Mesenchymal stem cell (in vitro differentiated cells and primary cell): ENCODE results near the gene CHCHD6.

ENCODE experiments used
- DNase-seq: peaks from one replicate; pipeline ENCODE4 v3.0.0-alpha.2; 2013
- H2AFZ ChIP-seq: one replicate; pipeline ENCODE4 v1.6.1; 2013; ENCODE audit warnings: low read depth, mild to moderate bottlenecking, control low read depth, inconsistent platforms, low read length, moderate library complexity
- H2AK5ac ChIP-seq: 2 replicates; pipeline ENCODE4 v1.6.1; 2013; ENCODE audit warnings: low read length, moderate library complexity, mild to moderate bottlenecking, inconsistent platforms; ENCODE audit not compliant: severe bottlenecking
- H2BK120ac ChIP-seq: one replicate; pipeline ENCODE4 v1.6.1; 2013; ENCODE audit warnings: low read depth, mild to moderate bottlenecking, inconsistent platforms, low read length, moderate library complexity
- H2BK12ac ChIP-seq, 2 experiments: one replicate each; pipeline ENCODE4 v1.6.1; 2013; ENCODE audit warnings: inconsistent platforms in 2 of 2, low read length in 2 of 2, mild to moderate bottlenecking in 2 of 2, moderate library complexity in 2 of 2, control low read depth in 1 of 2
- H2BK15ac ChIP-seq: one replicate; pipeline ENCODE4 v1.6.1; 2013; ENCODE audit warnings: mild to moderate bottlenecking, low read depth, inconsistent platforms; ENCODE audit not compliant: poor library complexity, severe bottlenecking
- H2BK5ac ChIP-seq: 2 replicates; pipeline ENCODE4 v1.6.1; 2013; ENCODE audit warnings: low read depth, mild to moderate bottlenecking, low read length, control low read depth, inconsistent platforms; ENCODE audit not compliant: poor library complexity, severe bottlenecking
- H3K14ac ChIP-seq, 2 experiments: one replicate each; pipeline ENCODE4 v1.6.1; 2013; ENCODE audit warnings: inconsistent platforms in 2 of 2, low read length in 2 of 2, control low read depth in 1 of 2, mild to moderate bottlenecking in 1 of 2, moderate library complexity in 1 of 2
- H3K18ac ChIP-seq, 2 experiments: one replicate each; pipeline ENCODE4 v1.6.1; 2013; ENCODE audit warnings: inconsistent platforms in 2 of 2, low read length in 2 of 2, control low read depth in 1 of 2, low read depth in 1 of 2, mild to moderate bottlenecking in 1 of 2
- H3K23ac ChIP-seq, 2 experiments: one replicate each; pipeline ENCODE4 v1.6.1; 2013; ENCODE audit warnings: inconsistent platforms in 2 of 2, low read length in 2 of 2, mild to moderate bottlenecking in 2 of 2, moderate library complexity in 2 of 2, control low read depth in 1 of 2
- H3K27ac ChIP-seq: 2 replicates; pipeline ENCODE4 v1.5.1; 2013; ENCODE audit warnings: mild to moderate bottlenecking, moderate library complexity, low read length, control low read depth, inconsistent platforms; ENCODE audit not compliant: poor library complexity, severe bottlenecking
- H3K27me3 ChIP-seq, 2 experiments: 2 replicates each; pipeline versions ENCODE4 v1.6.1 to v1.7.0; 2013; ENCODE audit warnings: low read length in 2 of 2, mild to moderate bottlenecking in 2 of 2, moderate library complexity in 2 of 2, control low read depth in 1 of 2, inconsistent platforms in 1 of 2; ENCODE audit not compliant: control insufficient read depth in 1 of 2, insufficient read depth in 1 of 2
- H3K36me3 ChIP-seq, 2 experiments: 2 replicates each; pipeline versions ENCODE4 v1.6.1 to v1.7.0; 2013; ENCODE audit warnings: low read length in 2 of 2, control low read depth in 1 of 2, inconsistent platforms in 1 of 2, low read depth in 1 of 2, mild to moderate bottlenecking in 1 of 2; ENCODE audit not compliant: insufficient read depth in 2 of 2, control insufficient read depth in 1 of 2
- H3K4ac ChIP-seq, 2 experiments: one replicate each; pipeline ENCODE4 v1.6.1; 2013; ENCODE audit warnings: inconsistent platforms in 2 of 2, low read length in 2 of 2, mild to moderate bottlenecking in 2 of 2, moderate library complexity in 2 of 2, control low read depth in 1 of 2, low read depth in 1 of 2
- H3K4me1 ChIP-seq: 2 replicates; pipeline ENCODE4 v1.6.1; 2013; ENCODE audit warnings: low read depth, low read length, control low read depth; ENCODE audit not compliant: control insufficient read depth, insufficient read depth
- H3K4me2 ChIP-seq: 2 replicates; pipeline ENCODE4 v1.6.1; 2013; ENCODE audit warnings: low read length, mild to moderate bottlenecking, inconsistent platforms; ENCODE audit not compliant: poor library complexity, severe bottlenecking
- H3K4me3 ChIP-seq, 2 experiments: 2 replicates each; pipeline versions ENCODE4 v1.5.1 to v1.7.0; 2013; ENCODE audit warnings: low read length in 2 of 2, mild to moderate bottlenecking in 2 of 2, control low read depth in 1 of 2, low read depth in 1 of 2; ENCODE audit not compliant: insufficient read depth in 1 of 2
- H3K79me1 ChIP-seq: replicated peaks from 2 replicates; pipeline ENCODE4 v1.6.1; 2013; ENCODE audit warnings: mild to moderate bottlenecking, control low read depth, low read length, inconsistent platforms; ENCODE audit not compliant: poor library complexity, severe bottlenecking
- H3K9ac ChIP-seq: 2 replicates; pipeline ENCODE4 v1.7.0; 2013; ENCODE audit warnings: mild to moderate bottlenecking, low read length, moderate library complexity
- H3K9me3 ChIP-seq: 2 replicates; pipeline ENCODE4 v1.7.0; 2013; ENCODE audit warnings: mild to moderate bottlenecking, low read length; ENCODE audit not compliant: control insufficient read depth
- H4K8ac ChIP-seq: one replicate; pipeline ENCODE4 v1.6.1; 2013; ENCODE audit warnings: inconsistent platforms, mild to moderate bottlenecking, low read length, moderate library complexity
- H4K91ac ChIP-seq: one replicate; pipeline ENCODE4 v1.6.1; 2013; ENCODE audit warnings: mild to moderate bottlenecking, low read length, inconsistent platforms
- WGBS: methylation state at CpG from one replicate; pipeline ENCODE4 v1.1.7; 2013; ENCODE audit warnings: mixed read lengths; 5-methylcytosine and 5-hydroxymethylcytosine counted together

CHCHD6 gene

DNA sequence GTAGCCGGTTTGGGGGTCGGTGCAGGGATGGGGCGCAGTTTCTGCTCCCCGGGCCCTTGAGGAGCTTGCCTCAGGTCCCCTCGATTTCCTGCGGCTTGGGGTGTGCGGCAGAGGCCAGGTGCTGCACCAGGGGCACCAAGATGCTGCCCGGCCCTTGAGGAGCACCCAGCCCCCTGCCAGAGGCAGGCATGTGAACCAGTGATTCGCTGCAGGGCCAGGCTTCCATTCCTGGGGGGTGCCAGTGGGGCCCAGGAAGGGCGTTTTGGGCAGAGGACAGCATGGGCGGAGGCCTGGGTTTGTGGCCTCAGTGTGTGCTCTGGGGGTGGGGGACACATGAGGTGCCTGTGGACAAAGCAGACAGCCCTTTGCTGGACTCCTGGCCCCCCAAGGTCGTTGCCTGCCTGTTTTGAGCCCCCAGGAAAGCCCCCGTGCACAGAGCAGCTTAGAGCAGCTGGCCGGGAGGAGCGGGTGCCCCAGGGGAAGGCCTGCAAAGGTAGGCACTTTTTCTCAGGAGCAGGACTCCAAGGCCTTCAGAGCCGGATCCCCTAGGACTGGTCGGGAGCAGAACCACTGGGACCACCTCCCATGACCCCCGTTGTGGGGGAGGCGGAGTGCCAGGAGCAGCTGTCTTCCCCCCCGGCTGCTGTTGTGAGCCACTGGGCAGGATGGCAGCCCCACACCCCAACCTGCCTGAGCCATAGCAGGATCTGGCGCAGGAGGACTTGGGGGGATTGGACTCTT lies 280.5 kb downstream of the CHCHD6 start:
- H2BK15ac ChIP-seq, result no peak overlapping the region

DNA sequence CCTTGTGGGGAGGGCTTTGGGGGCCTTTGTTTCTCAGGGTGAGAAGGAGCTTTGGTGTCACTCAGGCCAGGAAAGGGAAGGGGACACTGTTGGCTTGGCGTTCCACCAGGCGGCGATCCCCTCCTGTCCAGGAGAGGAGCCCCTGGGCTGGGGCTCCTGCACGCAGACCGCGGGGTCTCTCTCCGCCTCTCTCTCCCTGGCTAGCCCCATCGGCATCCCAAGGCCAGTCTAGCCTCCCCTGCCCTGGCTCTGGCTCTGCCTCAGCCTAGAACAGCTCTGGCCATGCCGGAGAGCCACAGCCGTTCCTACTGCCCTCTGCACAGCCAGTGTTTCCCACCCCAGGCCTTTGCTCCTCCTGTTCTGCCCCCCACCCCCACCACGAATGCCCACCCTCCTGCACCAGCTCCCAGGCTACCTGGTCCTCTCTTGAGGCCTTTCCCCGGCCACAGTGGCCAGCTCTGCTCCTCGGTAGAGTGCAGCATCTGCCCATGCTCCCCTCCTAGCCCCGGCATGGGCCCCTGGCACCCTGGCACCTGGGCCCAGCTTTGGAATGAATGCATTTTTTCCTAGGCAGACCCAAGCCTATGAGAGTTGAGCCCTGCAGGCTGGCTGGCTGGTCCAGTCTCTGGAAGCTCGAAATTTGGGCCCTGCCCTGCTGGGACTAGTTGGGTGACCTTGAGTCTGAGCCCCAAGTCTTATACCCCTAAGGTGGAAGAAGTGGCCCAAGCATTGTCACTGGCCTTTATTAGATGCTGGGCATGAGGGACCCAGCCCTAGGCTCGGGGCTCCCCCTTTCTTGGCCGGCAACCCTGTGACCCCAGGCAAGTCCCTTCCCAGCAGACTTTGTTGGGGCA lies 281.3 kb downstream of the CHCHD6 start:
- DNase-seq, result no peak
- H3K4ac ChIP-seq, result peak overlapping the region in 1 of 2 experiments; percentile 5
- H3K9ac ChIP-seq, result peak overlapping the region; percentile 83
- H3K27me3 ChIP-seq, result no peaks in the 10 kb centered on the region
- H3K36me3 ChIP-seq, result peaks cover 19 to 36% of the 10 kb centered on the region in 2 experiments
- no peak overlapping the region for H2BK120ac ChIP-seq
- no peak overlapping the region for H3K27ac ChIP-seq
- no peak overlapping the region for H3K23ac ChIP-seq
- H2AK5ac ChIP-seq, result no peak overlapping the region
- no peak overlapping the region for H2BK12ac ChIP-seq
- no peak overlapping the region for H2AFZ ChIP-seq
- H2BK5ac ChIP-seq, result no peak overlapping the region
- no peak overlapping the region for H4K8ac ChIP-seq
- peak overlapping the region; percentile 49 for H4K91ac ChIP-seq
- H2BK15ac ChIP-seq, result no peak overlapping the region
- H3K4me2 ChIP-seq, result no peak overlapping the region
- no peak overlapping the region for H3K14ac ChIP-seq
- 85% methylated on average over 17 of the region's 17 CpGs for WGBS
- peaks cover 16% of the 10 kb centered on the region for H3K79me1 ChIP-seq
- peaks cover 42% of the 10 kb centered on the region for H3K4me1 ChIP-seq
- H3K18ac ChIP-seq, result peak overlapping the region in 1 of 2 experiments; percentile 73
- peak overlapping the region in 1 of 2 experiments; percentile 86 for H3K4me3 ChIP-seq
- H3K9me3 ChIP-seq, result no peaks in the 10 kb centered on the region

More for the DNA sequence above, 280.5 kb downstream of the CHCHD6 start:
- Histone ChIP-seq H3K18ac (peak overlapping the region; percentile 10 to 73), H3K4me2 (peak overlapping the region; percentile 86), H2BK12ac (no peak overlapping the region), H3K14ac (peak overlapping the region in 1 of 2 experiments; percentile 18), H3K4me1 (peaks cover 42% of the 10 kb centered on the region), H3K4me3 (peak overlapping the region; percentile 86 to 87), H3K9me3 (no peaks in the 10 kb centered on the region), H3K79me1 (peaks cover 10% of the 10 kb centered on the region), H3K27me3 (no peaks in the 10 kb centered on the region), H4K8ac (no peak overlapping the region), H3K23ac (peak overlapping the region in 1 of 2 experiments; percentile 84), H2BK5ac (no peak overlapping the region), H2AK5ac (no peak overlapping the region), H2BK120ac (no peak overlapping the region), H4K91ac (peak overlapping the region; percentile 49), H2AFZ (no peak overlapping the region), H3K27ac (no peak overlapping the region), H3K9ac (peak overlapping the region; percentile 83), H3K36me3 (peaks cover 11 to 28% of the 10 kb centered on the region in 2 experiments), H3K4ac (peak overlapping the region in 1 of 2 experiments; percentile 73)
- WGBS, result 62% methylated on average over 21 of the region's 21 CpGs
- no peak for DNase-seq

DNA sequence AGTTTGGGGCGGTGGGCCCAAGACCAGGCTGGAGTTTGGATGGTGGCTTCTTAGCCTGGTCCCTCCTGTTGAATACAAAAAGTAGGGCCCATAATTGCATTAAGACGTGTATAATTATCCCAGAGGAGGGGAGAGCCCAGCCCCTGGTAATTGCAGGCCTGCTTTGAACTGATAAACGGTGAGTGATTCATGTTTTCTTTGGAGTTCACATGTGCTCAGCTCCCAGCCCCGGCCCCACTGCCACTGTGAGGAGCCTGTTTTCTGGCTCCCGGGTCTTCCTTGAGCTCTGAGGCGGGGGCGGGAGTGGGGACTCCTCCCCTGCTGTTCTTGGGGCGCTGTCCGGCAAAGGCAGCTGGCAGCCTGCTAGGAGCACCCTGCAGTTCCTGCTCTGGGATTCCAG lies 282.0 kb downstream of the CHCHD6 start:
- no peak overlapping the region for H4K91ac ChIP-seq
- H2BK15ac ChIP-seq, result no peak overlapping the region
- no peak overlapping the region for H2BK12ac ChIP-seq
- no peak overlapping the region for H2BK5ac ChIP-seq
- H3K4ac ChIP-seq, result no peak overlapping the region
- H3K4me1 ChIP-seq, result peaks cover 42% of the 10 kb centered on the region
- H4K8ac ChIP-seq, result no peak overlapping the region
- H3K18ac ChIP-seq, result no peak overlapping the region
- no peak overlapping the region for H3K27ac ChIP-seq
- DNase-seq, result no peak
- H3K36me3 ChIP-seq, result peaks cover 25 to 42% of the 10 kb centered on the region in 2 experiments
- H3K14ac ChIP-seq, result no peak overlapping the region
- peak overlapping the region in 1 of 2 experiments; percentile 62 for H3K23ac ChIP-seq
- no peak overlapping the region for H2BK120ac ChIP-seq
- H3K9me3 ChIP-seq, result no peaks in the 10 kb centered on the region
- H3K4me2 ChIP-seq, result no peak overlapping the region
- WGBS, result 55% methylated on average over 9 of the region's 9 CpGs
- H3K4me3 ChIP-seq, result peak overlapping the region in 1 of 2 experiments; percentile 86
- no peak overlapping the region for H2AK5ac ChIP-seq
- H3K79me1 ChIP-seq, result peaks cover 20% of the 10 kb centered on the region
- H3K27me3 ChIP-seq, result no peaks in the 10 kb centered on the region
- peak overlapping the region; percentile 38 for H3K9ac ChIP-seq
- no peak overlapping the region for H2AFZ ChIP-seq

DNA sequence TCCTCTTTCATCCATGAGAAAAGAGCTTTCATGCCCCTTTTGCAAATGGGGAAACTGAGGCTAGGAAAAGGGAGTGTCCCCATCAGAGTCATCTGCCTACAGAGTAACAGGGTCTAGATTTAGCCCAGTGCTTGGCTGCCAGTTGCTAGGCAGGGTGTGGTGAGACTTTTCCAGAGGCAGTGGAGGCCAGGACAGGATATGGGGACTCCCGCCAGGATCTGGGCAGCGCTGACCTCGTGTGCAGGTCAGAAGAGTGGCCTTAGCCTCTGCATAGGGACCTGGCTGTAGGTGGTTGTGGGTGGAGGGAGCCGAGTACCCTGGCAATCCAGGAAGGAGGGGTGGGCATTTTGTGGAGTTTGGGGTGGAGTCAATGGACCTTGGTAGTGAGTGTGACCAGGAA lies 283.1 kb downstream of the CHCHD6 start:
- Histone ChIP-seq H2BK120ac (no peak overlapping the region), H2AK5ac (no peak overlapping the region), H3K36me3 (peaks cover 29 to 54% of the 10 kb centered on the region in 2 experiments), H3K4me2 (no peak overlapping the region), H2AFZ (no peak overlapping the region), H3K27ac (no peak overlapping the region), H4K91ac (no peak overlapping the region), H3K4me3 (no peak overlapping the region), H3K14ac (no peak overlapping the region), H3K4ac (no peak overlapping the region), H3K9ac (no peak overlapping the region), H2BK12ac (no peak overlapping the region), H3K18ac (no peak overlapping the region), H3K9me3 (no peaks in the 10 kb centered on the region), H3K23ac (no peak overlapping the region), H2BK15ac (no peak overlapping the region), H2BK5ac (no peak overlapping the region), H3K27me3 (no peaks in the 10 kb centered on the region), H4K8ac (no peak overlapping the region), H3K4me1 (peaks cover 42% of the 10 kb centered on the region), H3K79me1 (peaks cover 27% of the 10 kb centered on the region)
- 89% methylated on average over 4 of the region's 4 CpGs for WGBS
- DNase-seq, result no peak
